Renal pelvis (tissue), 4 donors: ENCODE measurements around the gene TEC. TPM values are rescaled to one million over a fixed set of nuclear protein-coding genes. Genes with fewer than 3 reads are reported as not detected.
"Not testable (repeated sequence)": the region's sequence is repeated elsewhere in the genome, so short reads cannot be mapped to it uniquely, and the experiment has no call there.

Experiments used
- DNase-seq: peaks from one replicate; pipeline ENCODE4 v3.0.0-alpha.2; 2013
- polyA plus RNA-seq, 3 donors: library from polyadenylated mRNA; unstranded; fragments of 120-200 nt; gene quantifications; one replicate each; pipeline ENCODE4 v1.2.1, GENCODE V29; 2013; ENCODE audit not compliant: insufficient read length in 3 of 3

Gene TEC
- polyA plus RNA-seq, 3 donors: 3.3 to 4.8 (median 4.3) TPM

DNA sequence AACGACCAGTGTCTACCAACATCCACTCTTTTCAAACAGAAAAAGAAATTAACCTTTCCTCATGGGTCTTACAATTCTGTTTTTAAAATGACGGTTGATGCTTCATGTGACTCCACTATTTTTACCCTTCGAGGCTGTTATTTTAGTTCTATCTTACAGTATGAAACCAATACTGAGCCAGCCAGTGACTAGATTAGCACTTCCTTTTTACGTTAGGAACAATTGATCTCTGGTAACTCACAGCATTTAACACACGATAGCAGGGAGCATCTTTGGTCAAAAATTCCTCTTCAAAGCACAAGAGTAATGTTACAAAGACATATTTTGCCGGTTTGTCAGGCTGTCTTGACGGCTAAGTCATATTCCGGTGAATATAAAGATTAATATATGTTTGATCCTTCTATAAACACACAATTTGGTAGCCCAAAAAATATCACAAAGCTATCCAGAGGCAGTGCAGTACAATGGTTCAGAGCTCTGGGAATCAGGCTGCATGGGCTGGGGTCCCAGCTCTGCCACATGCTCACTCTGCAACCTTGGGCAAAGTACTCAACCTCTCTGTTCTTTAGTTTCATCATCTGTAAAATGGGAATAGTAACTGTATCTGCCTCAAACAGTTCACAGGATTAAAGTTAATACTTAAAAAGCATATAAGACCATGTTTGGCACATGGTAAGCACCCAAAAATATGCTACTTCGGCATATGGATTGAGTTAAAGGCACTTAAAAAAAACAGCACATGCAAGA lies 72.7 kb downstream of the TEC start:
- DNase-seq: no peak

DNA sequence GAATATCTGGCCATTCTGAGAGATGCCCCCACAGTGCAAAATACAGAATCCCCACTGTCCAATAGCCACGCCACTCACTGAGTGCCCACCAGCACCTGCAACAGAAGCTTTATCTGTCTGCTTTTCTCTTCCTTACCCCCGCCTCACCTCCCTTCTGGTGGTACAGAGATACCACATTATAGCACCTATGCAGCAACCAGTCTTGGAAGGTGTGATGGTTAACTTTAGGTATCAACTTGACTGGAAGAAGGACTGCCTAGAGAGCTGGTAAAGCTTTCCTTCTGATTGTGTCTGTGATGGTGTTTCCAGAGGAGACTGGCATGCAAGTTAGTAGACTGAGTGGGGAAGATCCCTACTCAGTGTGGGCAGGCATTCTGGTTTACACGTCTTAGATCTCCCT lies 73.8 kb downstream of the TEC start:
- no peak for DNase-seq

DNA sequence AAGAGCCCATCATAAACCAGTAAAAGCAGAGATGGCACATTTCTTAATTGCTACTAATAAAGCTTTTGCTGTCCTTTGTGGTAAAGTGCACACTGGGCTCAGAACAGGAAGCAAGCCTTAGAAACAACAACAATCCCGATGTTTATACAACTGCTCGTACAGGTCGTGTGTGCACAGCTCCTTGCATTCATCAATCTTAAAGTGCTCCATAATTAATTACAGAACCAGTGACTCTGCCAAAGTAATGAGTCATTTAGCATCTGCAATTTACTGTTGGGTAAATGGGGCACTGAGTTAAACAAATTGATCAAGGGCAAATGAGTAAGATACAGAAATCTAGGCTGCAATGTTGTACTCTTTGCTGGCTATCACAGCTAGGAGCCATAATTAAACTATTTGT lies 74.3 kb downstream of the TEC start:
- peak; percentile 27 for DNase-seq

DNA sequence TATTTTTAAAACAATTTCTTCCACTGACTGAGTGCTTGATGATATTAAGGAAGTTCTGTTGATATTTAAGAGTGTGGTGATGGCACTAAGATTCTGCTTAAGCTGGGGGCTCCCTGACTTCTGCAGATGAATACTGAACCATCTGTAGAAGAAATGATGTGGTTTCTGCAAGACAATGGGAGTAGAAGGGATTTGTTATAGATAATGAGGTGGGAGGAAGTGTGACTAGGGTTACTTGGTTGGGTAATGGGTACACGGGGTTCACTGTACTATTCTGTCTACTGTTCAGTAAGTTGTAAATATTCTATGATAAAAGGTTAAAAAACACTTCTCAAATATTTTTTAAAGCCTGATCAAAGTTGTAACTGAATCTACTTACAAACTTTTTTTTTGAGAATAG lies 74.7 kb downstream of the TEC start:
- no peak for DNase-seq

DNA sequence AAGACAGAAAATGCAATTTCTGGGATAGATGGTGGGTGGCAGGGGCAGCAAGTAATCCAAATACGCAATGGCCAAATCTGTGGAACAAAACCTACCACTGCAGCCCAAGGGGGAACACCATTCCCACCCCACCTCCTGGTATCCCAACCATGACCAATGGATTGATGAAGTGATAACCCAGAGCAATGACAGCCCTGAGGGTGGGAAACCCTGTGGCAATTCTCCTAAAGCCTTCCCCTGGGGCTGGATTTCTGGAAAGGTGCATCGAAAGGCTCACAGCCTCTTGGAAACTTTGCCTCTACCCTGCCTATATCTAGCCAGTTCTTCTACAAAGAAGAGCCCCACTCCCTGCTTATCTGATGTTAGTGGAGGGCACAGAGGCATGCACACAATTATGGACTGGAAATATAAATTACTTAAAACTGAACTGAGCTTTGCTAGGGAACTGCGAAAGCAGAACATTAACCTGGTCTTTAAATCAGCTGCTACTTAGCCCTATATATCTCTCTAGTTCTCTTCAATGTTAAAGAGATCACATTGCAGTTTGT lies 75.6 kb downstream of the TEC start:
- no peak for DNase-seq

DNA sequence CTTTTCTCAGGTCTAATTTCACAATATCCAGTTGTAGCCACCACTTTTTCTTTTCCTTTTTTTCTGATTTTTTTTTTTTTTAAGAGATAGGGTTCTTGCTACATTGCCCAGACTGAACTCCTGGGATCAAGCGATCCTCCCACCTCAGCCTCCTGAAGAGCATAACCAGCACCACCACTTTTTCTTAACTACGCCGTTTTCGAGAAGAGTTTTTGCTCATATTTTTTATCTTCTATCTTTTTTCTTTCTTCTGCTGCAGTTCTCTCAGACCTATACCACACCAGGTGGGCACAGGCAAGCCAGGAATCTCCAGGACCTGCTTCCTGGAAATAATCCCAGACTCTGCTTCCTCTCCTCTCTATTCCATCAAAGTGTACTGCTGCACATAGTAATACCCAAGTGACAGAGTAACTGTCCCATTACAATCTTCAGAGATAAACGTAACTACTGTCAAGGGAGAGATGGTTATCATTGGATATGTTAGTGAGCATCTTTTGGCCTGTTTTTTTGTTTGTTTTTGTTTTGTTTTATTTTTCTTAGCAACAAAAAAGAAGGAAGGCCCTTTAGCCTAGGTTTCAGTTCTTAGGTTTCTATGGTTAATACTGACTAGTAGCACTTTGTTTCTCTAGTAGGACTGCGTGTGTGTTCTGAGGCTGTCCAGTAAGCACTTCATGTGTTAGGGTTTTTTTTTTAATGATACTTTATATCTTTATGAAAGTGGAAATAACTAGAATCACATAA lies 76.4 kb downstream of the TEC start:
- DNase-seq: no peak

DNA sequence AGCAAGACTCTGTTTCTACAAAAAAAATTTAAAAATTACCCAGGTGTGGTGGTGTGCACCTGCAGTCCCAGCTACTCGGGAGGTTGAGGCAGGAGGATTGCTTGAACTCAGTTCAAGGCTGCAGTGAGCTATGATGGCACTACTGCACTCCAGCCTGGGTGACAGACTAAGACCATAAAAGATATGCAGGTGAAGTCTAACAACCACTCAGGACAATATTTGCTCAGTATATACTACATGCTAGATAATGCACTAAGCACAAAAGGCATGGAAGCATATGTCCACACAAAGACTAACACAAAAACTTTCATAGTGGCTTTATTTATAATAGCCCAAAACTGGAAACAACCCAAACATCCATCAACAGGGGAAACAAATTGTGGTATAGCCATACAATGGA lies 77.9 kb downstream of the TEC start:
- DNase-seq: no peak

DNA sequence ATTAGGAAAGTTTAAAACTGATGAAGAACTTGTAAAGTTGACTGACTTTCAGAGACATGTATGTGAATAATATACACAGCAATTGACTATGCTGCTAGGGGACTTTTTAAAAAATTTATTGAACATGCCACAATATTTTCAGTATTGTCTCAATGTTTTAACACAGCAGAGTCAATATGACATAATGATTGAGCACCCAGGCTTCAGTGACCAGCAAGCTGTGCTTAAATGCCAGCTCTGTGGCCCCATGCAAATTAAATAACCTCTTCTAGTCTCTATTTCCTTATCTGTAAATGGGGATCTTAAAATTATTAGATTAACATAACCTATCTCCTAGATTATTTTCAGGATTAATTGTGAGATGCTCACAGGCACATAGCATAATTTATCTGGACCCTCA lies 78.8 kb downstream of the TEC start:
- no peak for DNase-seq

DNA sequence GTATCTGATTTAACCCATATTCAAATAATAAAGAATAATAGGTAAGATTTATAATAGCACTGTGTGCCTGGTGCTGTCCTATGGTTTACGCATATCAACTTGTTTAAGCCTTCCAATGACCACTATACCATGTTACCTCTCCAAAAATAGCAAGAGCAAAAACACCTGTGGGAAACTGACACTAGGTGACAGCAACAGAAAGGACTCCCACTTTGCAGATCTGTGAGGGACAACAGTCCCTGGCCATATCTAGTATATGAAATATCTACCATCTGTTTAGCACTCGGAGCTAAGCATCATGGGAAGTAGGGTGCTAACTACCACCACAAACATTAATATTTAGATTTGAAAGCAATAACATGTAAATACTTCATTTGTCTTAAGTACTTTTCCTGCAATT lies 79.9 kb downstream of the TEC start:
- no peak for DNase-seq

DNA sequence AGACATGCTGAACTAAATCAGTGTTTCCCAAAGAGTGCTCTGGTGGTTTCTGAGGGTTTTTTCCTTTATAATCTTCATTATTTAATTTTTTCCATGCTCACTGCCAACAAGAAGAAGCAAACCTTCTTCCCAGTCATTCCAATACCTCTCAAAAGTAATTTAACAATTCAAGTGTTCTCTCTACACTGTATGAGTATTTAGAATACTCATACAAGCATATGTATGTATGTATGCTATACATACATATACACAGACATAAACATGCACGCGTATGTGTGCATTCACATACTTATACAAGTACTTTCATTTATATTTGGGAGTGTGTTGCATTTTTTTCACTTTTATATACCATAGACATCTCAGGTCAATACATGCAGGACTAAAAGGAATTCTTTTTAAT lies 81.2 kb downstream of the TEC start:
- no peak for DNase-seq

DNA sequence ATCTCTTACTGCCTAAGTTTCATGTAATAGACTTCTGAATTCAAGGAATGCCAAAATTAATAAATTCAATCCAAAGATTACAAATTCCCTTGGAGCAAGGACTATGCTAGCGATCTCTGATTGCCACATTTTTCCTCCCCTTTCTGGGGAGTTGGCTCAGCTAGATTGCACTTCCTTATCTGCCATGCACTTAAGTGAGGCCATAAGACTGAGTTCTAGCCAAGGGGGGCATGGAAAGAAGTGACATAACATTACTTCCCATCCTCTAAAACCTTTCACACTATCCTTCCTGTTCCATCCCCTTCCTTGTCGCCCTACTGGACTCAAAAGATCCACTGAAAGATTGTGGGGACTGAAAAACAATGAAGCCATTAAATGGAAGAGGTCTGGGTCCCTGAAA lies 81.8 kb downstream of the TEC start:
- DNase-seq: no peak

DNA sequence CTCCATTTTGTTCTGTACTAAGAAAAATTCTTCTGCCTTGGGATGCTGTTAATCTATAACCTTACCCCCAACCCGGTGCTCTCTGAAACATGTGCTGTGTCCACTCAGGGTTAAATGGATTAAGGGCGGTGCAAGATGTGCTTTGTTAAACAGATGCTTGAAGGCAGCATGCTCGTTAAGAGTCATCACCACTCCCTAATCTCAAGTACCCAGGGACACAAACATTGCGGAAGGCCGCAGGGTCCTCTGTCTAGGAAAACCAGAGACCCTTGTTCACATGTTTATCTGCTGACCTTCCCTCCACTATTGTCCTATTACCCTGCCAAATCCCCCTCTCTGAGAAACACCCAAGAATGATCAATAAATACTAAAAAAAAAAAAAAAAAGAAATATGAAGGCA lies 82.6 kb downstream of the TEC start:
- not testable (repeated sequence) for DNase-seq

DNA sequence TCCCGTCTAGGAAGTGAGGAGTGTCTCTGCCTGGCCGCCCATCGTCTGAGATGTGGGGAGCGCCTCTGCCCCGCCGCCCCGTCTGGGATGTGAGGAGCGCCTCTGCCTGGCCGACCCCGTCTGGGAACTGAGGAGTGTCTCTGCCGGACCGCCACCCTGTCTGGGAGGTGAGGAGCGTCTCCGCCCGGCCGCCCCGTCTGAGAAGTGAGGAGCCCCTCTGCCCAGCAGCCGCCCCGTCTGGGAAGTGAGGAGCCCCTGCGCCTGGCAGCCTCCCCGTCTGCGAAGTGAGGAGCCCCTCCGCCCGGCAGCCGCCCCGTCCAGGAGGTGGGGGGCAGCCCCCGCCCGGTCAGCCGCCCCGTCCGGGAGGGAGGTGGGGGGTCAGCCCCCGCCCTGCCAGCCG lies 83.2 kb downstream of the TEC start:
- not testable (repeated sequence) for DNase-seq

DNA sequence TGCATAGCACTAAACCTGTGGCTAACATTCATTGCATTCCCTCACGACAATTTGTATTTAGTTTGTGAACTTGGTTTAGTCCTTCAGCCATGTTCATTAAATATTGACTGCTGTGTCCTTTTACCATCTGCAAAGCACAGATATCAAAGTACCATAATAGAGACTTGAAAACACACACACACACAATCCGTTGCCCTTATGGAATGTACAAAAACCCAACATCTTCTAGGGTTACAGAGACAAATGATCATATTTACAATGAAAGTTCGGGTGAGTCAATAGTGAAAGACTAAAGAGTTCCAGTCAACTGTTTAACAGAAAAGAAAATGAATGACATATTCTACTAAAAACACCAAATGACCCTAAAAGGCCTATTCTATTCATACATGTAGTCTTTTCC lies 84.8 kb downstream of the TEC start:
- no peak for DNase-seq

DNA sequence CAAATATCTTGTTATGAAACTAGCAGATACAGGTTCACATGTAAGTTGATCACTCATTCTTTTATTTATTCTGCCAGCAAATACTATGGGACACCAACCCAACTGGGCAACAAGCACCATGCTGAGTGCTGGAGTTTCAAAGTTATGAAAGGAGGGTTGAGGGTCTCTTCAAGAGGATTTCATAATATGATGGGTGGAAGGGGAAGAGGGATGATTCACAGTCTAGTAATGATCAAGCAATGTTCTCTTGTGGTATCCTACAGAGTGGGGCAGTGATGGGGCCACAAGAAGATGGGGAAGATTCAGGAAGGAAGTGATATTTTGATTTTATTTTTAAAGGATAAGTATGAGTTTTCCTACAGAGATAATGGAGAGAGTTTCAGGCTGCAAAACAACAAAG lies 89.4 kb downstream of the TEC start:
- no peak for DNase-seq

DNA sequence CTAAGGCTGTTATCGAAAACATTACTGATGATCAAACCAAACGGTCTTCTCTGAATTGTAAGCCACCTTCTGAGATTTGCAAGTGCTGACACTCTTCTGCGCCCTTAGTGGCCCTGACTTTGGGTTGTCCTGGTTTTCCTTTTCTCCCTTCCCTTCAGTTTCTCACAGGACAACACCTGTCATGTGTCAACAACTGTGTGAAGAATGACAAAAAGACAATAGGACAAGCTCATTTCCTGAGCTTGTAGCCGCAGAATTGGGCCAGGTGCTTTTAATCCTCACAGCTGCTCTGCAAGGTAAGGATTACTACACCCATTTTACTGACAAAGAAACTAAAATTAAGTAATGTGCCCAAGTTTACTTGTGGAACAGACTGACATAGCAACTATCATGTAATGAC lies 90.7 kb downstream of the TEC start:
- no peak for DNase-seq

DNA sequence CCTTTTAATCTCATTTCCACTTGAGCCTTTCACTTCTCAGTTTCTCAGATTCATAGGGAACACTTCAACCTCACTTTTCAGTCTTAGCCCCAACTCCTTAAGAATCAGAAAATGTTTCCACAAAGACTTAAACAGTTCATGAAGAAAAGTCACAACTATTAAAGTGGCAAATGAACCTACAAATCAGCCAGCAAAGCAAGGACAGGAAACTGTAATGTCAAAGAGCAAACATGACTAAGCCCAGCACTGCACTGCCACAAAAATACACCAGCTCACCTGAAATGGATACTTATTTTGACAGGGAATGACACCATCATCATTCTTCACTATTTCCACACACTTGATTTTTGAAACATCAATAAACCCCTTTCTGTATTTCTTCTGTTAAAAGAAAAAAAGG lies 93.8 kb downstream of the TEC start:
- DNase-seq: no peak

DNA sequence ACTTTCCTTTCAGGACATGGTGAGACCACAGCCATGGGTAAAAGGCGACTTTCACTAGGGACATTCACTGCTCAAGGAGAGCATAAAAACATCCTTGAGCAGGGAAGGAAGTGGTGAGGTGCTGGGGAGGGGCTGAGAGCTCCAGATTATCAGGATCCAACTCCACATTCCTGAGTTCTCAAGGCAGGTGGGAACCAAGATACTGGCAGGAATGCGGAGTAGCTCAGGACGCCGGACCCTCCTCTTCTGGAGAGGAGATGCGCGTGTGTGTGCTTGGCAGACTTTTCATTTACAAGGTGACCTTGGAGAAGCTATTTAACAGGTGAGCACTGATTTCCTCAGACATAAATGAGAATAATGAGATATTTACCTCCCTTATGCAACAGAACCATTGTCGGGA lies 94.3 kb downstream of the TEC start:
- DNase-seq: no peak

DNA sequence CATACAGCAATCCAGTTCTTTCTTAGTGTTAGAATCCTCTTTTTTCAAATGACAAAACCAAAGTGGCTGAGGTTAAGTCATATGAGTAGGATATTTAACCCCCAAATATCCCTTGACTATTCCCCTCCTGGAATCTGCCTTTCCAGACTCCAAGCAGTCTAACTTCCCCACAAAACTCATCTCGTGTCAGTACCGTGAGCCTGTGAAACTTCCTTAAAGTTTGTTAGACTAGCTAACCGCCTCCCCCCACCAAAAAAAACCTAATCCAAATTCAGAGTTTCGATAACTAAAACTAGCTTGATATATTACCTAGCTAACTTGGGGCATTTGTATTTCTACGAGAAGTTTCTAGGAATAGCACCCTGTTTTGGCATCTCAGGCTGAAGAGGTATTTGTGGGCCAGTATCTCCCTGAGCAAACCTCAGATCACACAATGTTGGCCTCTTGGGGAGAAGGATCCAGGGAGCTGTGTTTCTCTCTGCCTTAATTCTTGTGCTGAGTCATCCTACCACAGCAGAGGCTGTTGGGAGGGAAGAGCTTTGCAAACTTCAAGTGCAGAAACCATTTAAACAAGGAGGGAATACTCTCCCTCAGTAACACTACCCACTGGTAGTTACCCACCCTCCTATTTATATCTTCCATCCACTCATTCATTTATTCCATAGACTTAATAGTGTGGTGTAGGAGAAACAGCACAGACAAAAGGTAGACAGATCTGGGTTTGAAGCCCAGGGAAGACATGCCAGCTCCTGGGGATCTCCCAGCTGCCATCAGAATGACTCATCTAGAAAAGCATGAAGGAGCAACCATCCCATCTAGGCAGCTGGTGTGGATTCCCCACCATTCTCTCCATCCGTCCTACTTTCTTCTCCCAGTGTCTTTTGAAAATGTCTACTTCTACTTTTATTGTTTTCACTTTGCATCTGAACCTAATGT lies 96.3 kb downstream of the TEC start:
- DNase-seq: no peak

DNA sequence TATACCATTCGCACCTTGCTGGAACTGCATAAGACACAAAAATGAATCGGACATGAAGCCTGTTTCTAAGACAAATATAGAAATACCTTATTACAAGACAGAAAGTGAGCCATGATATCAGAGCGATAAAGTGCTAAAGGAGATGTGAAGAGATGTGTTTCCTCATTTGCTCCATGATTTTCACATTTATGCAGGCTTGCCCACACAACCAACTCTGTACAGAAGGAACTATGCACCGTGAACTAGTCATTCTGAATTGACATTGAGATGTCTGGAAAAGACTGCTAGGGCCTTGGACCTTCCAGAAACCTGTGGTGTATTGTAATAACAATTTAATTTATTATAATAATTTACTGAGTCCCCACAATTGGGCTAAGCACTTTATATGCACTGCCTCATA lies 97.0 kb downstream of the TEC start:
- no peak for DNase-seq

DNA sequence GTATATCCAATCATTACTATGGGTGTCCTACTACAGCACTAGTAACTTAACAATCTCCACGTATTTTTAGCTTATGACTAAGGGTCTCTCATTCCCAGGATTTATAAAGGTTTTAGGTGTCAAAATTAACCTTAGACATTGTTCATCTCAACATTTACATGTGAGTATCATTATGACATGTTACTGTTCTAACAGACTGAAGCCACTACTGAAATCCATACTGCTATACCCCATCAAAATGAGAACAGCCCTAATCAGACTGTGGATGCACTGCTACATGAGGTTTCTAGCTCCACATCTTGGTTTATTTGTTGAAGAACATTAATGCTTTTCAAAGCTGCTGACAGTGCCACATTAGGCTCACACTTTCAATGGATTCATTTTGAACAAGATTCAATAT lies 100.0 kb downstream of the TEC start:
- DNase-seq: no peak

DNA sequence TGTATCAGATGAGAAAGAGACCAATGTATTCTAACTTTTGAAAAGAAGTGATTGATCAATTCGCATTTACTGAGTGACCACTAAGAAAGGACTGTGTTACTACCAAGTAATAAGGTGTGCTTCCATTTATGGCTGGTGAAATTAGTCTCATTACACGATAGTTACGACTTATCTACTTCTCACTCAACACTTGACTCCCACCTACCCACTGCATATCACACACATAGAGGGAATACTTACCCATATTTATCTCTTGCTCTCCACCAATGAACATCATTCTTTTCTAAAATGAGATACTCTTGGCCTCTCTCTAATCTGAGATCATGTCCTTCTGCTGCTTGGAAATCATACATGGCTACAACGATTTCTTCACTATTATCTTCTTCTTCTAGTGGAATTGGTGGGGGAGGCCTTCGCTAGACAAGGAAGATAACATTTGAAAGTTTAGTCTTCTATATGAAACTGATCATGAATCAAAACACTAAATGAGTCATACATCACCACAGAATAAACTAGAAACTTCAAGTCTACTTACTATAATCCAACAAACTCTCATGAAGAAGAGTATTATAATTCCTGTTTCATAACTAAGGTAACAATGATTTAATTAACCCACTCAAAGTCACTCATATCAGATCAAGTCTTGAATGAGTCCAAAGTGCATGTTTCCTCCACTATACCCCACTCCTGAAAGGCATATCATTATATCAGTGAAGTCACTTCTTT lies 101.9 kb downstream of the TEC start:
- DNase-seq: no peak
